Measurements from ENCODE around the gene NBPF11.
"Not testable (repeated sequence)": the region's sequence is repeated elsewhere in the genome, so short reads cannot be mapped to it uniquely, and the experiment has no call there.

GRCh38 chr1:148138606-148139005 lies 13.5 kb downstream of the NBPF11 start:
- not testable (repeated sequence) for TF ChIP-seq CTCF (IDR thresholded peaks at IDR 0.05); KAT7 (CRISPR knock-in tag; IDR thresholded peaks at IDR 0.05; ENCODE audit: borderline replicate concordance); GABPB1 (CRISPR knock-in tag; IDR thresholded peaks at IDR 0.05); ZNF138 (CRISPR knock-in tag; conservative IDR thresholded peaks at IDR 0.05); SP1 (CRISPR knock-in tag; conservative IDR thresholded peaks at IDR 0.05)
